ENCODE data around the gene KLHDC10.
"Not testable (repeated sequence)": the region's sequence is repeated elsewhere in the genome, so short reads cannot be mapped to it uniquely, and the experiment has no call there.

KLHDC10 gene

GRCh38 chr7:130156140-130156539 lies 85.8 kb downstream of the KLHDC10 start:
- no peaks in the 10 kb centered on the region for H3K27me3 ChIP-seq (ENCODE audit: control insufficient read depth, insufficient read depth, low read length)
- no peak overlapping the region for H3K9ac ChIP-seq (ENCODE audit: low read length)
- H3K36me3 ChIP-seq (ENCODE audit: control insufficient read depth, insufficient read depth, low read length), result no peaks in the 10 kb centered on the region
- H3K4me3 ChIP-seq (ENCODE audit: low read length), result no peak overlapping the region
- peaks cover 14% of the 10 kb centered on the region for H3K4me1 ChIP-seq (ENCODE audit: control insufficient read depth, insufficient read depth, low read length)
- no peaks in the 10 kb centered on the region for H3K9me3 ChIP-seq (ENCODE audit: control insufficient read depth, low read length)

- Histone ChIP-seq H3K9ac (ENCODE audit: low read length) (no peak overlapping the region), H3K36me3 (ENCODE audit: control insufficient read depth, insufficient read depth, low read length) (no peaks in the 10 kb centered on the region), H3K9me3 (ENCODE audit: control insufficient read depth, low read length) (no peaks in the 10 kb centered on the region), H3K4me3 (ENCODE audit: low read length) (no peak overlapping the region), H3K4me1 (ENCODE audit: control insufficient read depth, insufficient read depth, low read length) (peaks cover 14% of the 10 kb centered on the region), H3K27me3 (ENCODE audit: control insufficient read depth, insufficient read depth, low read length) (no peaks in the 10 kb centered on the region)
Observed at GRCh38 chr7:130157700-130158099, 87.4 kb downstream of the KLHDC10 start.

GRCh38 chr7:130160023-130160422 lies 89.7 kb downstream of the KLHDC10 start:
- no peaks in the 10 kb centered on the region for H3K9me3 ChIP-seq (ENCODE audit: control insufficient read depth, low read length)
- H3K27me3 ChIP-seq (ENCODE audit: control insufficient read depth, insufficient read depth, low read length), result no peaks in the 10 kb centered on the region
- no peaks in the 10 kb centered on the region for H3K36me3 ChIP-seq (ENCODE audit: control insufficient read depth, insufficient read depth, low read length)
- peaks cover 1% of the 10 kb centered on the region for H3K4me1 ChIP-seq (ENCODE audit: control insufficient read depth, insufficient read depth, low read length)
- no peak overlapping the region for H3K9ac ChIP-seq (ENCODE audit: low read length)
- H3K4me3 ChIP-seq (ENCODE audit: low read length), result no peak overlapping the region

GRCh38 chr7:130160455-130160854 lies 90.1 kb downstream of the KLHDC10 start:
- no peaks in the 10 kb centered on the region for H3K36me3 ChIP-seq (ENCODE audit: control insufficient read depth, insufficient read depth, low read length)
- H3K4me3 ChIP-seq (ENCODE audit: low read length), result no peak overlapping the region
- no peaks in the 10 kb centered on the region for H3K4me1 ChIP-seq (ENCODE audit: control insufficient read depth, insufficient read depth, low read length)
- H3K9ac ChIP-seq (ENCODE audit: low read length), result no peak overlapping the region
- no peaks in the 10 kb centered on the region for H3K27me3 ChIP-seq (ENCODE audit: control insufficient read depth, insufficient read depth, low read length)
- no peaks in the 10 kb centered on the region for H3K9me3 ChIP-seq (ENCODE audit: control insufficient read depth, low read length)

GRCh38 chr7:130162196-130162595 lies 91.9 kb downstream of the KLHDC10 start:
- Histone ChIP-seq H3K9me3 (ENCODE audit: control insufficient read depth, low read length) (no peaks in the 10 kb centered on the region), H3K4me1 (ENCODE audit: control insufficient read depth, insufficient read depth, low read length) (no peaks in the 10 kb centered on the region), H3K27me3 (ENCODE audit: control insufficient read depth, insufficient read depth, low read length) (no peaks in the 10 kb centered on the region), H3K4me3 (ENCODE audit: low read length) (no peak overlapping the region), H3K36me3 (ENCODE audit: control insufficient read depth, insufficient read depth, low read length) (no peaks in the 10 kb centered on the region), H3K9ac (ENCODE audit: low read length) (no peak overlapping the region)

GRCh38 chr7:130174237-130174959 lies 104.1 kb downstream of the KLHDC10 start:
- Histone ChIP-seq H3K27me3 (ENCODE audit: control insufficient read depth, insufficient read depth, low read length) (no peaks in the 10 kb centered on the region), H3K36me3 (ENCODE audit: control insufficient read depth, insufficient read depth, low read length) (peaks cover 8% of the 10 kb centered on the region), H3K4me3 (ENCODE audit: low read length) (no peak overlapping the region), H3K9me3 (ENCODE audit: control insufficient read depth, low read length) (no peaks in the 10 kb centered on the region), H3K4me1 (ENCODE audit: control insufficient read depth, insufficient read depth, low read length) (no peaks in the 10 kb centered on the region), H3K9ac (ENCODE audit: low read length) (no peak overlapping the region)

GRCh38 chr7:130178251-130178650 lies 107.9 kb downstream of the KLHDC10 start:
- Histone ChIP-seq H3K36me3 (ENCODE audit: control insufficient read depth, insufficient read depth, low read length) (peaks cover 6% of the 10 kb centered on the region), H3K9ac (ENCODE audit: low read length) (no peak overlapping the region), H3K4me1 (ENCODE audit: control insufficient read depth, insufficient read depth, low read length) (no peaks in the 10 kb centered on the region), H3K4me3 (ENCODE audit: low read length) (no peak overlapping the region), H3K9me3 (ENCODE audit: control insufficient read depth, low read length) (no peaks in the 10 kb centered on the region), H3K27me3 (ENCODE audit: control insufficient read depth, insufficient read depth, low read length) (no peaks in the 10 kb centered on the region)

GRCh38 chr7:130179631-130180030 lies 109.3 kb downstream of the KLHDC10 start:
- no peak overlapping the region for H3K4me3 ChIP-seq (ENCODE audit: low read length)
- peaks cover 6% of the 10 kb centered on the region for H3K36me3 ChIP-seq (ENCODE audit: control insufficient read depth, insufficient read depth, low read length)
- no peaks in the 10 kb centered on the region for H3K4me1 ChIP-seq (ENCODE audit: control insufficient read depth, insufficient read depth, low read length)
- H3K9me3 ChIP-seq (ENCODE audit: control insufficient read depth, low read length), result no peaks in the 10 kb centered on the region
- H3K27me3 ChIP-seq (ENCODE audit: control insufficient read depth, insufficient read depth, low read length), result no peaks in the 10 kb centered on the region
- no peak overlapping the region for H3K9ac ChIP-seq (ENCODE audit: low read length)

- Histone ChIP-seq H3K9ac (ENCODE audit: low read length) (no peak overlapping the region), H3K4me1 (ENCODE audit: control insufficient read depth, insufficient read depth, low read length) (no peaks in the 10 kb centered on the region), H3K36me3 (ENCODE audit: control insufficient read depth, insufficient read depth, low read length) (peaks cover 6% of the 10 kb centered on the region), H3K27me3 (ENCODE audit: control insufficient read depth, insufficient read depth, low read length) (no peaks in the 10 kb centered on the region), H3K9me3 (ENCODE audit: control insufficient read depth, low read length) (no peaks in the 10 kb centered on the region), H3K4me3 (ENCODE audit: low read length) (no peak overlapping the region)
Observed at GRCh38 chr7:130180571-130181262, 110.4 kb downstream of the KLHDC10 start.

GRCh38 chr7:130181263-130181605 lies 110.9 kb downstream of the KLHDC10 start:
- H3K4me3 ChIP-seq (ENCODE audit: low read length), result no peak overlapping the region
- H3K36me3 ChIP-seq (ENCODE audit: control insufficient read depth, insufficient read depth, low read length), result peaks cover 6% of the 10 kb centered on the region
- H3K9me3 ChIP-seq (ENCODE audit: control insufficient read depth, low read length), result no peaks in the 10 kb centered on the region
- H3K9ac ChIP-seq (ENCODE audit: low read length), result no peak overlapping the region
- H3K4me1 ChIP-seq (ENCODE audit: control insufficient read depth, insufficient read depth, low read length), result no peaks in the 10 kb centered on the region
- no peaks in the 10 kb centered on the region for H3K27me3 ChIP-seq (ENCODE audit: control insufficient read depth, insufficient read depth, low read length)

- H3K4me1 ChIP-seq (ENCODE audit: control insufficient read depth, insufficient read depth, low read length), result no peaks in the 10 kb centered on the region
- peaks cover 6% of the 10 kb centered on the region for H3K36me3 ChIP-seq (ENCODE audit: control insufficient read depth, insufficient read depth, low read length)
Observed at GRCh38 chr7:130182990-130183389, 112.7 kb downstream of the KLHDC10 start.

GRCh38 chr7:130184349-130184748 lies 114.0 kb downstream of the KLHDC10 start:
- H3K36me3 ChIP-seq (ENCODE audit: control insufficient read depth, insufficient read depth, low read length); H3K9me3 ChIP-seq (ENCODE audit: control insufficient read depth, low read length); H3K4me1 ChIP-seq (ENCODE audit: control insufficient read depth, insufficient read depth, low read length); H3K27me3 ChIP-seq (ENCODE audit: control insufficient read depth, insufficient read depth, low read length); H3K9ac ChIP-seq (ENCODE audit: low read length); H3K4me3 ChIP-seq (ENCODE audit: low read length): not testable (repeated sequence)

More at GRCh38 chr7:130182990-130183389, 112.7 kb downstream of the KLHDC10 start:
- Histone ChIP-seq H3K27me3 (ENCODE audit: control insufficient read depth, insufficient read depth, low read length) (no peaks in the 10 kb centered on the region), H3K9me3 (ENCODE audit: control insufficient read depth, low read length) (no peaks in the 10 kb centered on the region), H3K9ac (ENCODE audit: low read length) (no peak overlapping the region), H3K4me3 (ENCODE audit: low read length) (no peak overlapping the region)
